PFSK-1 (cell line): ENCODE measurements around the gene NPIPB6.

Source experiments
- POLR2AphosphoS5 ChIP-seq: IDR thresholded peaks from 2 replicates; pipeline ENCODE4 v1.6.1; 2012; ENCODE audit warnings: low read depth, mild to moderate bottlenecking, control low read depth, low read length, moderate library complexity
- REST ChIP-seq, 2 experiments: IDR thresholded peaks; 2 replicates each; pipeline versions ENCODE4 v1.6.1 to v1.8.0; 2011 to 2012; ENCODE audit warnings: low read depth in 2 of 2, low read length in 2 of 2, control low read depth in 1 of 2, inconsistent platforms in 1 of 2, mild to moderate bottlenecking in 1 of 2, moderate library complexity in 1 of 2; ENCODE audit not compliant: insufficient read depth in 1 of 2
- SIN3A ChIP-seq: IDR thresholded peaks from 2 replicates; pipeline ENCODE4 v1.6.1; 2012; ENCODE audit warnings: mild to moderate bottlenecking, low read length, moderate library complexity, borderline replicate concordance; ENCODE audit not compliant: insufficient read depth
- TAF1 ChIP-seq: IDR thresholded peaks from 2 replicates; pipeline ENCODE4 v1.6.1; 2012; ENCODE audit warnings: low read length, control low read depth, borderline replicate concordance; ENCODE audit not compliant: insufficient read depth

- TF ChIP-seq POLR2AphosphoS5 (no peak), SIN3A (no peak), REST (IDR thresholded peaks at IDR 0.05; ENCODE audit: insufficient read depth in 1 of 2, low read depth in 2 of 2, low read length in 2 of 2) (no peak), TAF1 (no peak)
Observed at GRCh38 chr16:28326881-28327610, 36.3 kb downstream of the NPIPB6 start.
